Erythroblast (primary cell): ENCODE results near the gene UCK1.
"Not testable (repeated sequence)": the region's sequence is repeated elsewhere in the genome, so short reads cannot be mapped to it uniquely, and the experiment has no call there.

Source experiments
- DNase-seq, 2 experiments: peaks; one replicate each; lab custom pipeline; 2025; lab: John Stamatoyannopoulos, UW
- GATA1 ChIP-seq: IDR thresholded peaks from 2 replicates; pipeline ENCODE4 v1.6.1; 2011; ENCODE audit warnings: low read depth, mild to moderate bottlenecking, control low read depth, low read length, moderate library complexity
- POLR2A ChIP-seq: IDR thresholded peaks from 2 replicates; pipeline ENCODE4 v1.6.1; 2011; ENCODE audit warnings: mild to moderate bottlenecking, low read length

The UCK1 gene

DNA sequence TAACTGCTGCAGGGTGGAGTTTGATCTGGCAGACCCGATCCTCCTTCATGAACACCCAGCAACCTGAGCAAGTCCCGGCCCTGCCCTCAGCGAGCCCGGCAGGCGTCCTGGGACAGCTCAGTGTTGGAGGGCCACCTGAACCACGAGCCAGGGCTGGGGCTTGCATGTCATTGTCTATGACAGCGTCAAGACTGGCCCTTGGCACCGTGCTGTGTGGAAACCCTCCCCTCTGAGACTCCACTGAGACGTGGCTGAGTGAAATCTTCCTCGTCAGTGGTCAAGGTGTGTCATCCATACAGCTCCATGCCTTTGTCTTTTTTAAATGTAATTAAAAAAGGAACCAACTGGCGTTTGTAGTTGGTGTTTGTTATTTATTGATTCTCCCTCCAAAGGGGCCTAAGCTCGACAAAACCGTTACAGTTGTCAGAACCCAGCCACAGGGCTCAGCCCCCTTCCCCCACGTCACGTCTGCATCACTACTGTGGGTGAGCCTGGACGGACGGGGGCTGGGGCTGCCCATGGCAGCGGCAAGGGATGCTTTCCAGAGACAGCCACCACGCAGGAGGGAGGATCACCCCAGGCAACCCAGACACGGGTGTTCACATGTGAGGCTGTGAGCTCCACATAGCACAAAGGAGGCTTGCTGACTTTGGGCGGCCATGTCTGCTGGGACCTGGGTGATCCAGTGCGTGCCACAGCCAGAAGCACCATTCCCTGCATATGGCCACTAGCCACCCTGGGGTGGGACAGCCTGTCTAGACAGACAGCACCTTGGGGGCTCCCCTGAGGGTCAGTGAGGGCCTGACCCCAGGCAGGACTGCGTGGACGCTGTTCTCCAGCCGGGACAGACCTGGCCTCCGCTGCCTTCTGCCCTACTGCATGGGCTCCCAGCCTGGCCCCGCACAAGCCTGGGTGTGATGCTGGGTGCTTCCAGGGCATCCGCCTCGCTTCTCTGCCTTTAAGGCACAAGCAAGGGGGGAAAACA lies 7.3 kb downstream of the UCK1 start:
- TF ChIP-seq GATA1 (no peak), POLR2A (no peak)
- DNase-seq, result no peak

DNA sequence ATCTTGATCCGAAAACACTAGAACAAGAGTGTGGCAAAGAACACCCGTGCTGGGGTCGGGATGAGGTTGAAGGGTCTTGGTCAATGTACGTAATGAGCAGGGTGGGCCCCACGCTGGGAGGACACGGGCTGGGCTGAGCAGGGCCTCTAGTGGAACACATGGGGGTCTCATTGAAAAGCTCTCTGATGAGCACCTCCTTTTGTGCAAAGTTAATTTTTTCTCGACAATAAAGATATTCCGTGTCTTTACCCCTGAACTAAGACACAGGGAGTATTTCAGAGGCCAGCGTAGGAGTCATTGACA lies 8.0 kb downstream of the UCK1 start:
- TF ChIP-seq POLR2A (no peak), GATA1 (no peak)
- no peak for DNase-seq

DNA sequence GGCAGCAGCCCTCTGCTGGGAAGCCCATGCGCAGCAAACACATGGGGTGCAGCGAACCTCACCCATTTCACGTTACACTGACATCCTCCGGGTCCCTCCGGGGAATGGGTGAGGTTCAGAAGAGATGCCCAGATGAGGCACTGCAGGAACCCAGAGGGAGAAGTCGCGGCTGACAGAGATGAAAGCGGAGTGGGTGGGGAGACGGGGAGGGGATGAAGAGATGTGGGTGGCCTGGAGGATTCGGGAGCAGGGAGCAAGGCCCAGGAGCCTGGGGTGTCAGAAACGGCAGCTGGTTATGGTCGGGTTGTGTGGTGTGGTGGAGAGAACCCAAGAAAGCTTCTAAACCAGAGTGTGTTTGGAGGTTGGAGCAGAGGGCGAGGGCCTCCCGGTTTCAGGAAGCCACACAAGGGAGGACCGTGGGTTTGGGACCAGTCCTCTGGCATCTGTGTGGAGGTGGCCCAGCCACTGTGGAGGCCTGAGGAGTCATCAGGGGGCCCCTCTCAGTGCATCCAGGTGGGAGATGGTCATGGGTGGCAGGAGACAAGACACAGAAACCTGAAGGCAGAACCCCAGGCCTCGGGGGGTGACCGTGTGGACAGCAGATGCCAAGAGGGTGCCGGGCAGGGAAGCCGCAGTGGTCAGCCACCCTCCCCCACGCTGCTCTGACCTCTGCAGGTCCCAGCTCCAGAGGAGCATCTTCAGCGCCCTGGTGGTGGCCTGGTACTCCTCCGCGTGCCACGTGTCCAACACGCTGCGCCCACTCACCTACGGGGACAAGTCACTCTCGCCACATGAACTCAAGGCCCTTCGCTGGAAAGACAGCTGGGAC lies 8.6 kb downstream of the UCK1 start:
- TF ChIP-seq GATA1, result no peak
- TF ChIP-seq POLR2A, result no peak
- no peak for DNase-seq

DNA sequence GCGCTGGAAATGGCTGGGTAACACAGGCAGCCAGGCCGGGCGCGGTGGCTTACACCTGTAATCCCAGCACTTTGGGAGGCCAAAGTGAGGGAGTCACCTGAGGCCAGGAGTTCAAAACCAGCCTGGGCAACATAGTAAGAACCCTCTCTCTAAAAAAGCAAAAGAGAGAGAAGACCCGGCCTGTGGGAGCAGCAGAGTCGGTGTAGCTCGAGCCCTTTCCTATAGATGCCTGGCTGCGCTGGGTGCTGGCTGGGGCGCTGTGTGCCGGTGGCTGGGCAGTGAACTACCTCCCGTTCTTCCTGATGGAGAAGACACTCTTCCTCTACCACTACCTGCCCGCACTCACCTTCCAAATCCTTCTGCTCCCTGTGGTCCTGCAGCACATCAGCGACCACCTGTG lies 9.2 kb downstream of the UCK1 start:
- no peak for TF ChIP-seq GATA1
- TF ChIP-seq POLR2A, result no peak

DNA sequence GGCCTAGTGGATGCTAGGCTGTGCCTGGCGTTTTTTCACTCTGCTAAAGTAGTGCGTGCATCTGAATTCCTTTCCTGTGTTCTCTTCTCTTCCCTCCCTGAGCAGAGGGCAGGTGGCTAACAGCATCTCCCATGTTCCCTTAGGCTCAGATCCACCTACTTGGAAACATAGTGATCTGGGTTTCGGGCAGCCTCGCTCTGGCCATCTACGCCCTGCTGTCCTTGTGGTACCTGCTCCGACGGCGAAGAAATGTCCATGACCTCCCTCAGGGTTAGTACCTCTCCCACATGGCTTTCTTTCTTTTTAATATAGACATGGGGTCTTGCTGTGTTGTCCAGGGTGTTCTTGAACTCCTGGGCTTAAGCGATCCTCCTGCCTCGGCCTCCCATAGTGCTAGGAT lies 9.9 kb downstream of the UCK1 start:
- TF ChIP-seq POLR2A (no peak), GATA1 (no peak)
- no peak for DNase-seq

More for the DNA sequence above, 9.2 kb downstream of the UCK1 start:
- DNase-seq, result no peak

DNA sequence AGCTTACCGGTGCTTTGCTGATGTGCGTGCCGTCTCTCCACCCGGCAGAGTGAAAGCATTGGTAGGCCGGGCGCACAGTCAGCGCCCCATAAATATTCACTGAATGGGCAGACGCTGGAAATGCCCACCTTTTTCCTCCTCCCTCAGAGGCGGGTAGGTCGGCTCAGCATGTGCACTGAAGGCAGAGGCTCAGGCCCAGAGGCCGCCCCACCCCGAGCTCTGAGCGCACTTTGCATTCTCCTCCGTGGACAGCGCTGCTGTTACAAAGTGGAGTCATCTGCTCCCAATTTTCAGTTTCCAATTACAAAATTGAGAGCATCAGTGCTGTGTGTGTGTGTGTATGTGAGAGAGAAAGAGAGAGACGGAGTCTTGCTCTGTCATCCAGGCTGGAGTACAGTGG lies 10.6 kb downstream of the UCK1 start:
- no peak for DNase-seq
- TF ChIP-seq GATA1, result no peak
- TF ChIP-seq POLR2A, result no peak

DNA sequence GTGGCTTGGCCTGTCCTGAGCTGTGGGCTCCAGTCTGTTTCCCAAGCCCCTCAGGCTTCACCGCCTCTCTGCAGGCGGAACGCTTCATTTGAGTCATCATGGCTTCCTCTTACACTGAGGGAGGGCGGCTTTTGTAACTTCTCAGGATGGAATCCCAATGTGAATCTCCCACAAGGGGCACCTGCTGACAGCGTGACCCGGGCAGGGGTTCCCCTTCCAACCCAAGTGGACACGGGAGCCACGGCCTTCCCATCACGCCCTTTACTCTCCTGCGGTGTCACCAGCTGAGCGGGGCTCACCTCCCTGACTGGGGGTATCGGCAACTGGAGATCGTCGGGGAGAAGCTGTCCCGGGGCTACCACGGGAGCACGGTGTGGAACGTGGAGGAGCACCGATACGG lies 12.5 kb downstream of the UCK1 start:
- DNase-seq, result no peak
- TF ChIP-seq GATA1 (no peak), POLR2A (no peak)

DNA sequence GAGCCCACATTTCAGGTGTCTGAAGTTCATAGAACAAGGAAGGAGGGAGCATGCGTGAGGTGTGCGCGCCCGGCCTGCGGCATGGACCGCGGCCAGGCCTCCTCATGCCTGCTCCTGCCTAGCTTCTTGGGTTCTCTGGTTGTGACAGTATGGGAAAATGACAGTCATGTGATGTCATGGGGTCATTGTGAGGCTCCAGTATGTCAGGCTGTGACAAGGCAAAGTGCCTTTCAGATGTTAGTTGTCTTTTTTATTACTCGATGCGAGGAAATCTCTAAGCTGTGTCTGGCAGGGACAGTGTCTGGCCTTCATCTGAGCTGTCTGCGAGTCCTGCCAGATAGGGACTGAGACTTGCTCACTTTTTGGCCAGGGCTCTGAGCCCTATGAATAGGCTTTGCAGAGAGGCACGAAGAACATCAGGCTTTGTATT lies 13.3 kb downstream of the UCK1 start:
- no peak for DNase-seq
- TF ChIP-seq POLR2A (no peak), GATA1 (no peak)

DNA sequence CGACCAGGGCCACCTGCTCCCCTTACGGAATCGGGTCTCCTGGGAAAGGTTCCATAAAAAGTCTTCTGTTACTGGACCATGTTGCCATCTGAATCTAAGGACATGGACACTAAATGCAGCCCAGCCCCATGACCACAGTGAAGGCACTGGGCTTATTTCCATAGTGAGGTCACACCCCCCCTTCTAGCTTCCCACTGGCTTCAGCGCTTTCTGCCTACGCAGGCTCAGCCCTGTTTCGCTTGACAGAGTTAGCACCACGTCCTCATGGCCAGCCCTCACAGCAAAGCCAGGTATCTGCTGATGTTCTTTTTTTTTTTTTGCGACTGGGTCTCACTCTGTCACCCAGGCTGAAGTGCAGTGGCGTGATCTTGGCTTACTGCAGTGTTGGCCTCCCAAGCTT lies 14.1 kb downstream of the UCK1 start:
- no peak for DNase-seq
- no peak for TF ChIP-seq POLR2A
- TF ChIP-seq GATA1, result no peak

DNA sequence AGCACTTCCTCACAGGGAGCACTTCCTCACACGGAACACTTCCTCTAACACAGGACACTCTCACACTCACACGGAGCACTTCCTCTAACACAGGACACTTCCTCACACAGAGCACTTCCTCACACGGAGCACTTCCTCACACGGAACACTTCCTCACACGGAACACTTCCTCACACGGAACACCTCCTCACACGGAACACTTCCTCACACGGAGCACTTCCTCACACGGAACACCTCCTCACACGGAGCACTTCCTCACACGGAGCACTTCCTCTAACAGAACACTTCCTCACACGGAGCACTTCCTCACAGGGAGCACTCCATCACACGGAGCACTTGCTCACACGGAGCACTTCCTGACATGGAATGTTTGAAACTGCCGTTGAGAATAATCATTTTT lies 15.0 kb downstream of the UCK1 start:
- TF ChIP-seq GATA1 (no peak), POLR2A (no peak)
- DNase-seq, result no peak

DNA sequence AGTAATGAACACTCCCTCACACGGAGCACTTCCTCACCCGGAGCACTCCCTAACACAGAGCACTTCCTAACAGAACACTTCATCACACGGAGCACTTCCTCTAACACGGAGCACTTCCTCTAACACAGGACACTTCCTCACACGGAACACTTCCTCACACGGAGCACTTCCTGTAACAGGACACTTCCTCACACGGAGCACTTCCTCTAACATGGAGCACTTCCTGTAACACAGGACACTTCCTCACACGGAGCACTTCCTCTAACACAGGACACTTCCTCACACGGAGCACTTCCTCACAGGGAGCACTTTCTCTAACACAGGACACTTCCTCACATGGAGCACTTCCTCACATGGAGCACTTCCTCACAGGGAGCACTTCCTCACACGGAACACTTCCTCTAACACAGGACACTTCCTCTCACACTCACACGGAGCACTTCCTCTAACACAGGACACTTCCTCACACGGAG lies 15.5 kb downstream of the UCK1 start:
- not testable (repeated sequence) for DNase-seq

DNA sequence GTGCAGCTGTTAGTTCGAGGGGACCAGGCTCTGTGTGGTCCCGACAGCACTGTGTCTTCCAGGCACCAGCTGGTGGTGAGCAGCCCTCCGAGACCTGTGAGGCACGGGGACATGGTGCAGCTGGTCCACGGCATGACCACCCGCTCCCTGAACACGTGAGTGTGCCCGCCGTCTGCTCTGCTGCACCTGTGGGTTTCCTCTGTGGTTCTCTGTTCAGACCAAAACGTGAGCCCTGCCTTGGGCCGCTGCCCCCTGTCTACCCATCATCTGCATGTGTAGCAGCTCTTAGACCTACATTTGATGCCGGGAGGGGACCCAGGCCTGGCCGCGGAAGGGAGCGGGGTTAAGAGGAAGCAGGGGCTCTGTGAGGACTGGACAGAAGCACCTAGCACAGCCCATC lies 17.9 kb downstream of the UCK1 start:
- no peak for DNase-seq
- no peak for TF ChIP-seq GATA1
- TF ChIP-seq POLR2A, result no peak

DNA sequence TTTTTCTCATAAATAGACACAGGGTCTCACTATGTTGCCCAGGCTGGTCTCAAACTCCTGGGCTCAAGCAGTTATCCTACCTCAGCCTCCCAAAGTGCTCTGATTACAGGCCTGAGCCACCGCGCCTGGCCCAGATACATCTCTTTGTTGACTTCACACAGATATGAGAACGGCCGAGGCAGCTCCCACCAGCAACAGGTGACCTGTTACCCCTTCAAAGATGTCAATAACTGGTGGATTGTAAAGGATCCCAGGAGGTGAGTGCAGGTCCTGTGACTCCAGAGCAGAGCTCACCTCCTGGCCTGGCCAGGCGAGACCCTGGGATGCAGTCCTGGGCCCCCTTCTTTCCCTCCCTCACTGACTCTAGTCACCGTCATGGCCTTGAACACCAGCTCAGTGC lies 19.2 kb downstream of the UCK1 start:
- no peak for DNase-seq
- TF ChIP-seq POLR2A (no peak), GATA1 (no peak)

DNA sequence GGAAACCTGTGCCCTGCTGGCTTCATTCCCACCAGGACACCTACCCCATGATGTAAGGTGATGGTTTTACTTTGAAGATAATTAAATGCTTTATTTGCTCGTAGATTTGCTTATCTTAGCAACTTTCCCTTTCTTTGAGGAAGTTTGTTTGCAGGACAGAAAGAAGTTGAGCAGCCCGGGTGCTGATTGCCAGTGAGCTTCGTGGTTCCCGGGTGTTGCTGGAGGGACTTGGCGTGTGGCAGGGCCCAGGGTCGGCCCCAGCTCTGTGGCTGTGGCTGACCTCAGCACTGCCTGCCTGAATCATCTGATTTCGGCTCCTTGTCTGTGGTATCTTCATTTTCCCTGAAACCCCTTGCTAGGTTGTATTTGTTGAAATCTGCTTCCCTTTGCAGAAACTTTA lies 19.6 kb downstream of the UCK1 start:
- TF ChIP-seq GATA1, result no peak
- TF ChIP-seq POLR2A, result no peak
- DNase-seq, result no peak
